GM23248 (cell line): ENCODE results near the gene SEMA3C.

Experiments used
- EZH2 ChIP-seq: fragments of 200-600 bp; sonication (generic); IDR thresholded peaks from 2 replicates; pipeline ENCODE4 v1.6.1; 2018; ENCODE audit warnings: antibody characterized with exemption, mild to moderate bottlenecking; ENCODE audit not compliant: insufficient read depth, poor library complexity, severe bottlenecking
- EZH2phosphoT487 ChIP-seq: fragments of 200-600 bp; sonication (generic); IDR thresholded peaks from 2 replicates; pipeline ENCODE4 v1.6.1; 2018; ENCODE audit warnings: antibody characterized with exemption, moderate library complexity, mild to moderate bottlenecking, low read depth; ENCODE audit not compliant: insufficient read depth

DNA sequence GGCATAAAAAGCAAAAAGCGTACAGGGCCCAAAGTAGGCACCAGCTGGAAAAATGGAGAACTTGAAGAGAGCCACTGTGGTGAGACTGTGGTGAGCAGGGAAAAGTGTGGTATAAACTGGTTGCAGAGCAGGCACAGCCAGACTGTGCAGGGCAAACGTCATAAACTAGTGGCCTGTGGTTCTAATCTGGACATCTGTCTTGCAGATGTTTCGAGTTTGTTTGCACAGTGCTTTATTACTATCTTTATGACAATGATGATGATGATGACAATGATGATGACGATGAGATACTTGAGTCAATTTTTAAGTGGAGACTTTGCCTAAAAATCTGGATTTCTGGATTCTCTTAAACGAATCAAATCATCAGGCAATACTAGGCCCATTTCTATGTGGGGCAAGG lies 45.7 kb downstream of the SEMA3C start:
- TF ChIP-seq EZH2 (no peak), EZH2phosphoT487 (no peak)
